K562 (cell line): ENCODE data around the gene TAS2R40. TPM values are rescaled to one million over a fixed set of nuclear protein-coding genes. Genes with fewer than 3 reads are reported as not detected.

Experiments
- ARID2 ChIP-seq: fragments of 450-650 bp; IDR thresholded peaks from 2 replicates; pipeline ENCODE4 v1.6.1; 2017; ENCODE audit warnings: antibody characterized with exemption, mild to moderate bottlenecking
- CBFB ChIP-seq: sonication (generic); formaldehyde crosslinking; IDR thresholded peaks from 2 replicates; pipeline ENCODE4 v1.4.0; 2020; ENCODE audit warnings: mild to moderate bottlenecking, missing genetic modification reagents
- FOXM1 ChIP-seq, 2 experiments: fragments of 450-650 bp in 1 of 2; sonication (generic) in 1 of 2; formaldehyde crosslinking in 1 of 2; IDR thresholded peaks; 2 replicates each; pipeline versions ENCODE4 v1.6.1 to v1.9.0; 2017 to 2022; ENCODE audit warnings: low read depth in 2 of 2, mild to moderate bottlenecking in 2 of 2, missing genetic modification reagents in 1 of 2, moderate library complexity in 1 of 2
- GATAD2B ChIP-seq: fragments of 450-650 bp; IDR thresholded peaks from 2 replicates; pipeline ENCODE4 v1.6.1; 2017; ENCODE audit warnings: mild to moderate bottlenecking, borderline replicate concordance
- IRF2 ChIP-seq: sonication (generic); formaldehyde crosslinking; IDR thresholded peaks from 2 replicates; pipeline ENCODE4 v1.8.1; 2022; ENCODE audit warnings: mild to moderate bottlenecking, missing genetic modification reagents
- MAFK ChIP-seq: IDR thresholded peaks from 2 replicates; pipeline ENCODE4 v1.6.1; 2011; ENCODE audit warnings: low read length, improper control_type of control experiment
- MTA3 ChIP-seq: fragments of 450-650 bp; formaldehyde crosslinking; IDR thresholded peaks from 2 replicates; pipeline ENCODE4 v1.6.1; 2017; ENCODE audit warnings: mild to moderate bottlenecking, borderline replicate concordance
- NCOA2 ChIP-seq, 2 experiments: fragments of 450-650 bp; IDR thresholded peaks; 2 replicates each; pipeline ENCODE4 v1.6.1; 2018; ENCODE audit warnings: mild to moderate bottlenecking in 2 of 2, moderate library complexity in 1 of 2; ENCODE audit not compliant: partially characterized antibody in 2 of 2
- NCOA4 ChIP-seq: fragments of 450-650 bp; IDR thresholded peaks from 2 replicates; pipeline ENCODE4 v1.6.1; 2018; ENCODE audit warnings: mild to moderate bottlenecking; ENCODE audit not compliant: partially characterized antibody
- RFX7 ChIP-seq: fragments of 250-450 bp; sonication (Bioruptor Pico); IDR thresholded peaks from 2 replicates; pipeline ENCODE4 v1.5.1; 2021; ENCODE audit warnings: mild to moderate bottlenecking
- SP1 ChIP-seq: sonication (generic); formaldehyde crosslinking; IDR thresholded peaks from 2 replicates; pipeline ENCODE4 v1.8.1; 2022; ENCODE audit warnings: mild to moderate bottlenecking, missing genetic modification reagents
- TEAD4 ChIP-seq, 2 experiments: sonication (generic) in 1 of 2; formaldehyde crosslinking in 1 of 2; IDR thresholded peaks; 2 replicates each; pipeline versions ENCODE4 v1.6.1 to v1.8.0; 2012 to 2022; ENCODE audit warnings: borderline replicate concordance in 1 of 2, inconsistent platforms in 1 of 2, low read length in 1 of 2, mild to moderate bottlenecking in 1 of 2, missing genetic modification reagents in 1 of 2
- ZBED1 ChIP-seq: IDR thresholded peaks from 2 replicates; pipeline ENCODE4 v1.6.1; 2014
- ZFP1 ChIP-seq: fragments of 450-650 bp; formaldehyde crosslinking; IDR thresholded peaks from 2 replicates; pipeline ENCODE4 v1.4.0; 2020; ENCODE audit warnings: mild to moderate bottlenecking, mixed read lengths
- ZNF133 ChIP-seq: fragments of 250-450 bp; sonication (Bioruptor Pico); IDR thresholded peaks from 2 replicates; pipeline ENCODE4 v1.4.0; 2020; ENCODE audit warnings: mild to moderate bottlenecking
- ZNF146 ChIP-seq: IDR thresholded peaks from one replicate; pipeline ENCODE4 v1.6.1; 2018; ENCODE audit warnings: missing compliant biosample characterization; ENCODE audit not compliant: unreplicated experiment
- ZNF589 ChIP-seq: fragments of 200-800 bp; sonication (Bioruptor generic); IDR thresholded peaks from 2 replicates; pipeline ENCODE4 v1.6.1; 2016; ENCODE audit warnings: low read depth, missing genetic modification characterization, missing compliant biosample characterization
- polyA plus RNA-seq, 8 experiments: library from polyadenylated mRNA; depleted of rRNA in 4 of 8; stranded (reverse) in 5 of 8; unstranded in 3 of 8; fragments of >200 nt; fragmentation: Nextera tagmentation in 2 of 8; fragmentation: Illumina TruSeq in 1 of 8; extraction: Ambion mirVana in 2 of 8; extraction: Trizol in 1 of 8; gene quantifications; 2 replicates each; pipeline versions ENCODE4 v1.2.1 to v1.2.3, GENCODE V29; 2011 to 2014; ENCODE audit warnings: inconsistent platforms in 1 of 8, missing spikeins in 1 of 8
- total RNA-seq, 7 experiments: library from RNA; depleted of rRNA in 6 of 7; stranded (reverse); fragments of >200 nt in 6 of 7; fragmentation: Illumina TruSeq in 2 of 7; extraction: Trizol in 2 of 7; gene quantifications; 2 replicates each; pipeline versions ENCODE4 v1.2.1 to v1.2.3, GENCODE V29; 2011 to 2021; ENCODE audit warnings: low replicate concordance in 1 of 7
- TF ChIP-seq, protein P1 (sequence below): fragments of 450-650 bp; IDR thresholded peaks from 2 replicates; pipeline ENCODE4 v1.6.1; 2017; ENCODE audit warnings: antibody characterized with exemption, mild to moderate bottlenecking
- TF ChIP-seq, protein P2 (sequence below): IDR thresholded peaks from 3 replicates; pipeline ENCODE4 v1.6.1; 2011; ENCODE audit warnings: borderline replicate concordance, mild to moderate bottlenecking; ENCODE audit not compliant: insufficient read length, insufficient read depth
- TF ChIP-seq, protein P3 (sequence below): fragments of 450-650 bp; IDR thresholded peaks from 2 replicates; pipeline ENCODE4 v1.6.1; 2016; ENCODE audit warnings: mild to moderate bottlenecking

Gene TAS2R40
- total and polyA plus RNA-seq, 9 of the 15 experiments (the other 6 are each of a cell fraction or from before 2014, with no cell fraction given): not detected

DNA sequence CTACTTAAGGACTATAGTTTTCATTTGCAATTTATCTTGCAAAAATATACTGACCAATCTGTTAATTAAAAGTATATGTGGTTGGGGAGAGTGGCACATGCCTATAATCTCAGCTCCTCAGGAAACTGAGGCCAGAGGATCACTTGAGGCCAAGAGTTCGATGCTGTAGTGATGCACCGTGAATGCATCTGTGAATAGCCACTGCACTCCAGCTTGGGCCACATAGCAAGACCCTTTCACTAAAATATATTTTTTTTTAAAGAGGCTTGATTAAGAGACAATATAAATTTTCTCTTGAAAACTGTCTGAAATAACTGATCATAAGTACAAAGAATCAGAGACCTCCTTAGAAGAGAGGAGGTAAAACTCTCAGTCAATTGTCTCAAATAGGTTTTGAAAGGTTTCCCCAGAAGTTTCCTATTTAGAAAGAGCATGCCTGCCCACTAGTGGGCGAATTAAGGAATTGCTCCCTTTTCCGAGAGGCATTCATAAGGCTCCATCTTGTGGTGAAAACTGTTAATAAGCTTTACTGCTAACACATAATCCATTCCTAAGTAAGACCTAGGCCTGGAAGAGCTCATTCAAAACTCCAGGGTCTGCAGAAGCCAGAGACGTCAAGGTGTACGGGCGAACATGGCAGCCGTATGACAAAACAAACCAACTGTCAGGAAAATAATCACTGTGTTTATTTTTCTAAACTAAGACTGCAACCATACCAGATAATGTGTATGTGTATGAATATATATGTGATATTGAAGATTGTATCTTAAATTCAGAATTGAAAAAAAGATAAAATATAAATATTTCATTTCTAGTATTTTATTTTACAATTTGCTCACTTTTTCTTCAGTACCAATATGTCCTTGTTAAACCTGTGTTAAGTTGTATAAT, 6.8 kb upstream of the TAS2R40 start (continued):
- peak; percentile 62 for TF ChIP-seq TEAD4 (IDR thresholded peaks at IDR 0.05; ENCODE audit: low read length)
- TF ChIP-seq TEAD4 (CRISPR knock-in tag; IDR thresholded peaks at IDR 0.05; ENCODE audit: borderline replicate concordance): no peak
- no peak for TF ChIP-seq RFX7 (CRISPR knock-in tag)
- TF ChIP-seq GATAD2B: peak; percentile 63
- no peak for TF ChIP-seq ZNF146 (CRISPR knock-in tag)
- TF ChIP-seq MTA3: no peak
- TF ChIP-seq ARID2: peak; percentile 96
- TF ChIP-seq NCOA4: no peak
- TF ChIP-seq CBFB (CRISPR knock-in tag): no peak
- no peak for TF ChIP-seq ZNF133 (CRISPR knock-in tag)
- TF ChIP-seq NCOA2 (IDR thresholded peaks at IDR 0.05; ENCODE audit: partially characterized antibody in 2 of 2): peak in 1 of 2 experiments; percentile 43
- TF ChIP-seq, protein P1, sequence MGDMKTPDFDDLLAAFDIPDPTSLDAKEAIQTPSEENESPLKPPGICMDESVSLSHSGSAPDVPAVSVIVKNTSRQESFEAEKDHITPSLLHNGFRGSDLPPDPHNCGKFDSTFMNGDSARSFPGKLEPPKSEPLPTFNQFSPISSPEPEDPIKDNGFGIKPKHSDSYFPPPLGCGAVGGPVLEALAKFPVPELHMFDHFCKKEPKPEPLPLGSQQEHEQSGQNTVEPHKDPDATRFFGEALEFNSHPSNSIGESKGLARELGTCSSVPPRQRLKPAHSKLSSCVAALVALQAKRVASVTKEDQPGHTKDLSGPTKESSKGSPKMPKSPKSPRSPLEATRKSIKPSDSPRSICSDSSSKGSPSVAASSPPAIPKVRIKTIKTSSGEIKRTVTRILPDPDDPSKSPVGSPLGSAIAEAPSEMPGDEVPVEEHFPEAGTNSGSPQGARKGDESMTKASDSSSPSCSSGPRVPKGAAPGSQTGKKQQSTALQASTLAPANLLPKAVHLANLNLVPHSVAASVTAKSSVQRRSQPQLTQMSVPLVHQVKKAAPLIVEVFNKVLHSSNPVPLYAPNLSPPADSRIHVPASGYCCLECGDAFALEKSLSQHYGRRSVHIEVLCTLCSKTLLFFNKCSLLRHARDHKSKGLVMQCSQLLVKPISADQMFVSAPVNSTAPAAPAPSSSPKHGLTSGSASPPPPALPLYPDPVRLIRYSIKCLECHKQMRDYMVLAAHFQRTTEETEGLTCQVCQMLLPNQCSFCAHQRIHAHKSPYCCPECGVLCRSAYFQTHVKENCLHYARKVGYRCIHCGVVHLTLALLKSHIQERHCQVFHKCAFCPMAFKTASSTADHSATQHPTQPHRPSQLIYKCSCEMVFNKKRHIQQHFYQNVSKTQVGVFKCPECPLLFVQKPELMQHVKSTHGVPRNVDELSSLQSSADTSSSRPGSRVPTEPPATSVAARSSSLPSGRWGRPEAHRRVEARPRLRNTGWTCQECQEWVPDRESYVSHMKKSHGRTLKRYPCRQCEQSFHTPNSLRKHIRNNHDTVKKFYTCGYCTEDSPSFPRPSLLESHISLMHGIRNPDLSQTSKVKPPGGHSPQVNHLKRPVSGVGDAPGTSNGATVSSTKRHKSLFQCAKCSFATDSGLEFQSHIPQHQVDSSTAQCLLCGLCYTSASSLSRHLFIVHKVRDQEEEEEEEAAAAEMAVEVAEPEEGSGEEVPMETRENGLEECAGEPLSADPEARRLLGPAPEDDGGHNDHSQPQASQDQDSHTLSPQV: peak; percentile 82; the same call in 1 of the 2 replicates
- TF ChIP-seq ZBED1: no peak
- no peak for TF ChIP-seq IRF2 (CRISPR knock-in tag)
- TF ChIP-seq, protein P2, sequence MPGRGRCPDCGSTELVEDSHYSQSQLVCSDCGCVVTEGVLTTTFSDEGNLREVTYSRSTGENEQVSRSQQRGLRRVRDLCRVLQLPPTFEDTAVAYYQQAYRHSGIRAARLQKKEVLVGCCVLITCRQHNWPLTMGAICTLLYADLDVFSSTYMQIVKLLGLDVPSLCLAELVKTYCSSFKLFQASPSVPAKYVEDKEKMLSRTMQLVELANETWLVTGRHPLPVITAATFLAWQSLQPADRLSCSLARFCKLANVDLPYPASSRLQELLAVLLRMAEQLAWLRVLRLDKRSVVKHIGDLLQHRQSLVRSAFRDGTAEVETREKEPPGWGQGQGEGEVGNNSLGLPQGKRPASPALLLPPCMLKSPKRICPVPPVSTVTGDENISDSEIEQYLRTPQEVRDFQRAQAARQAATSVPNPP: no peak
- TF ChIP-seq ZFP1 (CRISPR knock-in tag): no peak
- peak; percentile 34; the same call in 1 of the 2 replicates for TF ChIP-seq SP1
- TF ChIP-seq MAFK: no peak
- no peak for TF ChIP-seq FOXM1 (IDR thresholded peaks at IDR 0.05; ENCODE audit: low read depth)
- TF ChIP-seq FOXM1 (CRISPR knock-in tag; IDR thresholded peaks at IDR 0.05; ENCODE audit: low read depth): no peak
- TF ChIP-seq ZNF589 (CRISPR knock-in tag): no peak
- TF ChIP-seq, protein P3, sequence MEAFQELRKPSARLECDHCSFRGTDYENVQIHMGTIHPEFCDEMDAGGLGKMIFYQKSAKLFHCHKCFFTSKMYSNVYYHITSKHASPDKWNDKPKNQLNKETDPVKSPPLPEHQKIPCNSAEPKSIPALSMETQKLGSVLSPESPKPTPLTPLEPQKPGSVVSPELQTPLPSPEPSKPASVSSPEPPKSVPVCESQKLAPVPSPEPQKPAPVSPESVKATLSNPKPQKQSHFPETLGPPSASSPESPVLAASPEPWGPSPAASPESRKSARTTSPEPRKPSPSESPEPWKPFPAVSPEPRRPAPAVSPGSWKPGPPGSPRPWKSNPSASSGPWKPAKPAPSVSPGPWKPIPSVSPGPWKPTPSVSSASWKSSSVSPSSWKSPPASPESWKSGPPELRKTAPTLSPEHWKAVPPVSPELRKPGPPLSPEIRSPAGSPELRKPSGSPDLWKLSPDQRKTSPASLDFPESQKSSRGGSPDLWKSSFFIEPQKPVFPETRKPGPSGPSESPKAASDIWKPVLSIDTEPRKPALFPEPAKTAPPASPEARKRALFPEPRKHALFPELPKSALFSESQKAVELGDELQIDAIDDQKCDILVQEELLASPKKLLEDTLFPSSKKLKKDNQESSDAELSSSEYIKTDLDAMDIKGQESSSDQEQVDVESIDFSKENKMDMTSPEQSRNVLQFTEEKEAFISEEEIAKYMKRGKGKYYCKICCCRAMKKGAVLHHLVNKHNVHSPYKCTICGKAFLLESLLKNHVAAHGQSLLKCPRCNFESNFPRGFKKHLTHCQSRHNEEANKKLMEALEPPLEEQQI: peak; percentile 64; the same call in 1 of the 2 replicates
